NT2/D1 (cell line): ENCODE measurements around the gene RERE.

Source experiments
- YY1 ChIP-seq: IDR thresholded peaks from 2 replicates; pipeline ENCODE4 v1.6.1; 2011; ENCODE audit not compliant: insufficient read length, insufficient read depth
- ZNF274 ChIP-seq: IDR thresholded peaks from 2 replicates; pipeline ENCODE4 v1.6.1; 2011; ENCODE audit warnings: mild to moderate bottlenecking, low read depth, low read length

- TF ChIP-seq ZNF274 (no peak), YY1 (no peak)
These were observed 17.0 kb downstream of the RERE start for GRCh38 chr1:8800416-8800815.
